CD4-positive, alpha-beta T cell (primary cell): Measurements from ENCODE around the gene DNAJC28. TPM values are rescaled to one million over a fixed set of nuclear protein-coding genes. Genes with fewer than 3 reads are reported as not detected.

ENCODE experiments used
- ATAC-seq: fragments of 200-7000 bp; cut with Tn5 transposase; one replicate; pipeline ENCODE4 v1.10.0; 2022; ENCODE audit warnings: mild to moderate bottlenecking; ENCODE audit not compliant: poor library complexity
- CTCF ChIA-PET: fragments of 350-600 bp; sonication (Branson Sonifier 250); formaldehyde crosslinking; loops from one replicate; lab custom pipeline; 2021; ENCODE audit warnings: antibody characterized with exemption, inconsistent platforms; lab: Charles Lee
- POLR2A ChIA-PET: fragments of 350-600 bp; sonication (Branson Sonifier 250); formaldehyde crosslinking; loops from one replicate; lab custom pipeline; 2021; ENCODE audit warnings: antibody characterized with exemption, inconsistent platforms; lab: Charles Lee
- DNase-seq, 14 experiments: peaks; one replicate each; pipeline ENCODE4 v3.0.0-alpha.2; 2013 to 2020; ENCODE audit warnings: mixed read lengths in 2 of 14
- H3K27ac ChIP-seq, 2 donors: one replicate each; pipeline versions ENCODE4 v1.5.1 to v1.7.0; 2013; ENCODE audit warnings: low read length in 2 of 2, low read depth in 1 of 2, mild to moderate bottlenecking in 1 of 2
- H3K27me3 ChIP-seq, 2 experiments: 1 replicate in 1 of 2; 2 replicates in 1 of 2; pipeline versions ENCODE4 v1.6.1 to v1.7.0; 2013; ENCODE audit warnings: low read length in 2 of 2, control low read depth in 1 of 2, mild to moderate bottlenecking in 1 of 2, moderate library complexity in 1 of 2; ENCODE audit not compliant: insufficient read depth in 2 of 2, control insufficient read depth in 1 of 2
- H3K36me3 ChIP-seq: one replicate; pipeline ENCODE4 v1.6.1; 2013; ENCODE audit warnings: low read length, control low read depth; ENCODE audit not compliant: insufficient read depth
- H3K4me1 ChIP-seq: one replicate; pipeline ENCODE4 v1.6.1; 2013; ENCODE audit warnings: low read length, control low read depth; ENCODE audit not compliant: insufficient read depth
- H3K4me3 ChIP-seq: one replicate; pipeline ENCODE4 v1.5.1; 2013; ENCODE audit warnings: mild to moderate bottlenecking, low read length, moderate library complexity
- H3K9me3 ChIP-seq, 2 experiments: 1 replicate in 1 of 2; 2 replicates in 1 of 2; pipeline versions ENCODE4 v1.6.1 to v1.7.0; 2013; ENCODE audit warnings: low read length in 2 of 2, mild to moderate bottlenecking in 2 of 2, control low read depth in 1 of 2, moderate library complexity in 1 of 2; ENCODE audit not compliant: control insufficient read depth in 1 of 2, insufficient read depth in 1 of 2
- H3K27ac Mint-ChIP-seq: one replicate; pipeline ENCODE4 v1.8.0; 2020; ENCODE audit warnings: mixed read lengths
- H3K27me3 Mint-ChIP-seq: one replicate; pipeline ENCODE4 v1.8.0; 2021; ENCODE audit warnings: mixed read lengths
- H3K36me3 Mint-ChIP-seq: one replicate; pipeline ENCODE4 v1.8.0; 2021; ENCODE audit warnings: low read depth, mixed read lengths
- H3K4me1 Mint-ChIP-seq: one replicate; pipeline ENCODE4 v1.8.0; 2021; ENCODE audit warnings: low read depth, mixed read lengths
- H3K4me3 Mint-ChIP-seq: one replicate; pipeline ENCODE4 v1.8.0; 2020; ENCODE audit warnings: mild to moderate bottlenecking, mixed read lengths
- H3K9me3 Mint-ChIP-seq: one replicate; pipeline ENCODE4 v1.8.0; 2020; ENCODE audit warnings: mixed read lengths
- intact Hi-C, 2 experiments: fragments of 100-400 bp; cut with DNase I in 1 of 2; cut with micrococcal nuclease in 1 of 2; formaldehyde crosslinking; loops; one replicate each; pipeline versions ENCODE4 v1.15.1 to v1.9.0; 2023 to 2025; cut with DNase I, micrococcal nuclease
- total RNA-seq, 174 experiments: library from RNA in 2 of 174; stranded (reverse) in 2 of 174; gene quantifications; one replicate each; pipeline ENCODE4 v1.2.3 and lab custom pipeline; 2021 to 2026
- TF ChIP-seq, protein P1 (sequence below): fragments of 200-600 bp; IDR thresholded peaks from one replicate; pipeline ENCODE4 v1.8.0; 2022; ENCODE audit warnings: antibody characterized with exemption, mild to moderate bottlenecking

DNAJC28 gene
- total RNA-seq, 2 experiments from 2014 or later, result not detected

DNA sequence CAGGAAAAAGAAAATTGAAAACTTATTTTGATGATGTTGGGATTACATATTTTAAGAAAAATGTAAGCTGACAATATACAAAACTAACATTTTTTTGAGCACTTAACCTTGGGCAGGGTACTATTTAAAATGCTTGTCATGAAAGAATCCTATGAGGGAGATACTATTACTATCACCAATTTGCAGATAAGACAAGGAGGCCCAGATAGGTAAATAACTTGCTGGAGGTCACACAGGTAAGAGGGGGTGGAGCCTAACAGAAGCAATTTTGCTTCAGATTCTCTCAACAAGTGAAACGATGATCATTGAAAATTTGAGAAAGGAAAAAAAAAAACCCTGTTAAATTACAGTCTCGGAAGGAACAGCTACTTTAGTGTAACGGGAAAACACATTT, 49.2 kb upstream of the DNAJC28 start:
- no peaks in the 10 kb centered on the region for H3K9me3 Mint-ChIP-seq
- H3K4me1 Mint-ChIP-seq, result peaks cover 47% of the 10 kb centered on the region
- peaks cover 69% of the 10 kb centered on the region for H3K36me3 Mint-ChIP-seq
- H3K4me3 Mint-ChIP-seq, result peak overlapping the region; percentile 80
- ATAC-seq, result no peak
- H3K36me3 ChIP-seq, result peaks cover 35% of the 10 kb centered on the region
- ChIA-PET POLR2A (interaction anchor here (3.2 to 5.6 kb wide), 3 partner anchors 48 to 60 kb away, joined by 27 to 132 read pairs (median 52); partner anchors contain the start of genes DNAJC28, DONSON and TMEM50B), CTCF (interaction anchor here (1.1 to 3.3 kb wide), 4 partner anchors 17 to 65 kb away, joined by 3 to 10 read pairs (median 4); partner anchors contain the start of gene DONSON)
- H3K27me3 Mint-ChIP-seq, result no peaks in the 10 kb centered on the region
- H3K27ac ChIP-seq, result peak overlapping the region in 1 of 2 donors; percentile 100
- no peaks in the 10 kb centered on the region for H3K9me3 ChIP-seq
- H3K27me3 ChIP-seq, result no peaks in the 10 kb centered on the region
- intact Hi-C loops, result loop anchor here (5.0 kb wide), 3 partner anchors 47 to 1148 kb away; partner anchors contain the start of genes DONSON (in 1 of the 2), SYNJ1 (in 1 of the 2) and URB1 (in 1 of the 2)
- DNase-seq, result no peak
- H3K4me3 ChIP-seq, result peak overlapping the region; percentile 91
- TF ChIP-seq, protein P1, sequence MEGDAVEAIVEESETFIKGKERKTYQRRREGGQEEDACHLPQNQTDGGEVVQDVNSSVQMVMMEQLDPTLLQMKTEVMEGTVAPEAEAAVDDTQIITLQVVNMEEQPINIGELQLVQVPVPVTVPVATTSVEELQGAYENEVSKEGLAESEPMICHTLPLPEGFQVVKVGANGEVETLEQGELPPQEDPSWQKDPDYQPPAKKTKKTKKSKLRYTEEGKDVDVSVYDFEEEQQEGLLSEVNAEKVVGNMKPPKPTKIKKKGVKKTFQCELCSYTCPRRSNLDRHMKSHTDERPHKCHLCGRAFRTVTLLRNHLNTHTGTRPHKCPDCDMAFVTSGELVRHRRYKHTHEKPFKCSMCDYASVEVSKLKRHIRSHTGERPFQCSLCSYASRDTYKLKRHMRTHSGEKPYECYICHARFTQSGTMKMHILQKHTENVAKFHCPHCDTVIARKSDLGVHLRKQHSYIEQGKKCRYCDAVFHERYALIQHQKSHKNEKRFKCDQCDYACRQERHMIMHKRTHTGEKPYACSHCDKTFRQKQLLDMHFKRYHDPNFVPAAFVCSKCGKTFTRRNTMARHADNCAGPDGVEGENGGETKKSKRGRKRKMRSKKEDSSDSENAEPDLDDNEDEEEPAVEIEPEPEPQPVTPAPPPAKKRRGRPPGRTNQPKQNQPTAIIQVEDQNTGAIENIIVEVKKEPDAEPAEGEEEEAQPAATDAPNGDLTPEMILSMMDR, result no peak
- peak overlapping the region; percentile 98 for H3K27ac Mint-ChIP-seq
- peaks cover 8% of the 10 kb centered on the region for H3K4me1 ChIP-seq

DNA sequence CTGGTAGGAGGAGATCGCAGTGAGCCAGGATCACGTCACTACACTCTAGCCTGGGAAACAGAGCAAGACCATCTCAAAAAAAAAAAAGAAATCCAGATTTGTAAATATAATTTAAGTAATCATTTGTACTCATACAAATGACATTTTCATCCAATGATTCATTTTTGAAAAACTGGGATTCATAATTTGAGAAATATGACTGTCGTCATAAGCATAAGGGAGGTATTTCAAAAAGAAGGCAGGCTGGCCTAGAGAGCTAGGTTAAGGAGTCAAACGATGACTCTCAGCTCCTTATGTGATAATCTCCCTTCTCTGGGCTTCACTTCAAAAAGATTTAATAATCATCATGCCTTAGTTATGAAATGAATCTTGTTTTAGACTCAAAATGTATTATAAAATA, 48.1 kb upstream of the DNAJC28 start:
- no peak for ATAC-seq
- Mint-ChIP-seq H3K4me3 (no peak overlapping the region), H3K27me3 (no peaks in the 10 kb centered on the region), H3K9me3 (no peaks in the 10 kb centered on the region), H3K27ac (peak overlapping the region; percentile 98), H3K4me1 (peaks cover 36% of the 10 kb centered on the region), H3K36me3 (peaks cover 76% of the 10 kb centered on the region)
- CTCF ChIA-PET, result interaction anchor here (1.4 kb wide), 1 partner anchor 32 kb away, joined by 3 read pairs; no protein-coding TSS in a partner anchor
- Histone ChIP-seq H3K27me3 (no peaks in the 10 kb centered on the region), H3K9me3 (no peaks in the 10 kb centered on the region), H3K36me3 (peaks cover 46% of the 10 kb centered on the region), H3K4me1 (peaks cover 8% of the 10 kb centered on the region), H3K4me3 (no peak overlapping the region), H3K27ac (no peak overlapping the region)
- intact Hi-C loops, result loop anchor here (5.0 kb wide), 3 partner anchors 48 to 1147 kb away; partner anchors contain the start of genes DONSON (in 1 of the 2), SYNJ1 (in 1 of the 2) and URB1 (in 1 of the 2)
- DNase-seq, result no peak
- TF ChIP-seq, protein P1, result no peak
- POLR2A ChIA-PET, result no interaction called here

DNA sequence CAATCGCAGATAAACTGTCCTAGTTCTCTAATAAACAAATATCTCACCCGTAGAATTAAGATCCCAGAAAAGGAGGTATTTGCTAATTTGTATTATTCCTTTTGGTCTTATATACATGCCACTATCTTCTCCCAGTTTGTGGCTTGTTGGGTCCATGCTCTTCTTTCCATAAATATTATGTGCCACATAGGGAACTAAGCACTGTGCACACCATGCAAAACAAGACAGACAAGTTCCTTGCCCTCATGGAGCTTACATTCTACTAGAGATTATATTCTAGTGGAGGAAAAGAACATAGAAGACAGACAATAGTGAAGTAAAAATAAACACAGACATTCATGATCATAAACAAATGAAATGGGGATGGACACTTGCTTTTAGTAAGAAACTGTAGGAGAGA, 45.7 kb upstream of the DNAJC28 start:
- H3K4me1 ChIP-seq, result peaks cover 8% of the 10 kb centered on the region
- H3K4me1 Mint-ChIP-seq, result peaks cover 20% of the 10 kb centered on the region
- no peaks in the 10 kb centered on the region for H3K9me3 Mint-ChIP-seq
- H3K27me3 ChIP-seq, result no peaks in the 10 kb centered on the region
- peaks cover 74% of the 10 kb centered on the region for H3K36me3 Mint-ChIP-seq
- DNase-seq, result no peak
- H3K4me3 ChIP-seq, result no peak overlapping the region
- POLR2A ChIA-PET, result no interaction called here
- H3K27ac ChIP-seq, result no peak overlapping the region
- intact Hi-C loops, result no loop called here
- CTCF ChIA-PET, result no interaction called here
- TF ChIP-seq, protein P1, result no peak
- no peaks in the 10 kb centered on the region for H3K9me3 ChIP-seq
- H3K4me3 Mint-ChIP-seq, result peak overlapping the region; percentile 4
- no peaks in the 10 kb centered on the region for H3K27me3 Mint-ChIP-seq
- H3K36me3 ChIP-seq, result peaks cover 68% of the 10 kb centered on the region
- ATAC-seq, result no peak
- peak overlapping the region; percentile 4 for H3K27ac Mint-ChIP-seq
